H1 (cell line): ENCODE results near the gene EHHADH. TPM values are rescaled to one million over a fixed set of nuclear protein-coding genes. Genes with fewer than 3 reads are reported as not detected.

Experiments
- ASH2L ChIP-seq: fragments of 200-600, 300-600 bp; sonication (generic); IDR thresholded peaks from one replicate; pipeline ENCODE4 v1.7.1; 2017; ENCODE audit warnings: low read length
- CHD7 ChIP-seq: fragments of 300-600 bp; sonication (generic); IDR thresholded peaks from 2 replicates; pipeline ENCODE4 v1.7.1; 2012; ENCODE audit warnings: low read length, moderate library complexity, mild to moderate bottlenecking, inconsistent platforms; ENCODE audit not compliant: insufficient replicate concordance
- GABPA ChIP-seq: IDR thresholded peaks from 2 replicates; pipeline ENCODE4 v1.6.1; 2011; ENCODE audit warnings: mild to moderate bottlenecking, low read length, moderate library complexity, borderline replicate concordance; ENCODE audit not compliant: insufficient read depth
- RXRA ChIP-seq: IDR thresholded peaks from 2 replicates; pipeline ENCODE4 v1.6.1; 2011; ENCODE audit warnings: low read depth, mild to moderate bottlenecking, low read length, moderate library complexity; ENCODE audit not compliant: insufficient read depth
- ZNF274 ChIP-seq: IDR thresholded peaks from 2 replicates; pipeline ENCODE4 v1.7.0; 2012; ENCODE audit warnings: low read length, borderline replicate concordance; ENCODE audit errors: extremely low read depth
- polyA plus RNA-seq, 7 experiments: library from polyadenylated mRNA; depleted of rRNA in 3 of 7; stranded (reverse) in 5 of 7; unstranded in 2 of 7; fragments of >200 nt in 5 of 7; fragments of 200-250 nt in 2 of 7; gene quantifications; 1 replicate in 5 of 7; 2 replicates in 1 of 7; 4 replicates in 1 of 7; pipeline versions ENCODE4 v1.2.1 to v1.2.3, GENCODE V29; 2011 to 2013; ENCODE audit warnings: missing spikeins in 2 of 7, mixed read lengths in 2 of 7
- total RNA-seq: library from RNA; stranded (reverse); fragmentation: NEBNext Ultra II Directional; extraction: Animal tissue kit (Norgen Biotek cat#: 25700); gene quantifications from 2 replicates; pipeline ENCODE4 v1.2.1, GENCODE V29; 2021

Gene EHHADH
- total and polyA plus RNA-seq, 2 of the 8 experiments (the other 6 are each of a cell fraction or from before 2014, with no cell fraction given), result 1.4 to 3.5 TPM

- TF ChIP-seq CHD7 (no peak), ZNF274 (no peak), RXRA (no peak), ASH2L (no peak), GABPA (no peak)
Observed at GRCh38 chr3:185150561-185150960, 103.3 kb downstream of the EHHADH start (continued).
